Measurements from ENCODE around the gene PVR.

GRCh38 chr19:44603201-44603945, 40.3 kb upstream of the PVR start:
- TF ChIP-seq CTCF (IDR thresholded peaks at IDR 0.05): no peak
- TF ChIP-seq EP300 (IDR thresholded peaks at IDR 0.05): no peak
- no peak for TF ChIP-seq POLR2A (IDR thresholded peaks at IDR 0.05)

Measured in gastroesophageal sphincter (tissue), 3 donors.